ENCODE data around the gene HMGN4. TPM values are rescaled to one million over a fixed set of nuclear protein-coding genes. Genes with fewer than 3 reads are reported as not detected.

HMGN4 gene
- total RNA-seq, 1 experiment from 2014 or later = 73.8 TPM

DNA sequence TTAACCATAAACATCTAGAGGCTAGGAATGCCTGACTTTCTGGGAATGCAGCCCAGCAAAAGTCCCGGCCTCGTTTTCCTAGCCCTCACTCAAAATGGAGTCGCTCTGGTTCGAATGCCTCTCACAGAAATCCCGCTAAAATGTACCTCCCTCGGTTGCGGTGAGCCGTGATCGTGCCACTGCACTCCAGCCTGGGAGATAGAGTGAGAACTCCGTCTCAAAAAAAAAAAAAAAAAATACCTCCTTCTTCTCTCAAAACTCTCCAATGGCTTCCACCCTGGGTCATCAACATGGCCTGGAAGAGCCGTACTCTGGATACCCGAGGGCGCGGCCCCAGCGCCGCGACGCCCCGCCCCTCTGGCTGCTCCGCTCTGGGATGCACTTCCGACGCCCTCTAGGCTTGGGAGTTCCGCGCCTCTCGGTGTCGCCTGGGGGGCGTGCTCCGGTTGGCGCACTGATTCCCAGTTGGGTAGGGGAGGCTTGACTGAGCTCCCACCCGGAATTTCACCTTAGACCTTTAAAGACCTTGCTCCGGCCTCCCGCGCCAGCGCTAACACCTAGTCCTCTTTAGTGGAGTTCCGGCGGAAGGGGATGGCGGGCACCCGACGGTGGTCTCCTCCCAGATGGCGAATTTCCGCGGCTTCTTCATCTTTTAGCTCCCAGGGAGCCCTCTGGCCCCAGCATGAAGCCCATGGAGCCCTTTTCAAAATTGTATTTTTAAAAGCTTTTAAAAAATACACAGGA is 12.3 kb downstream of the HMGN4 start:
- POLR2A ChIA-PET = no interaction called here
- TF ChIP-seq RAD21 (IDR thresholded peaks at IDR 0.05; ENCODE audit: low read depth) = no peak
- no peak for TF ChIP-seq SIN3A (IDR thresholded peaks at IDR 0.05; ENCODE audit: low read depth)
- no peak for TF ChIP-seq EGR1 (IDR thresholded peaks at IDR 0.05; ENCODE audit: low read depth)
- no peak for TF ChIP-seq TCF7L2 (IDR thresholded peaks at IDR 0.05; ENCODE audit: borderline replicate concordance, extremely low read depth, insufficient read depth, insufficient read length)
- TF ChIP-seq YY1 (IDR thresholded peaks at IDR 0.05; ENCODE audit: extremely low read depth, insufficient replicate concordance, low read depth, low read length) = no peak
- no peak for TF ChIP-seq EZH2 (IDR thresholded peaks at IDR 0.05)
- TF ChIP-seq CBX3 (IDR thresholded peaks at IDR 0.05; ENCODE audit: low read depth) = no peak
- no peak for TF ChIP-seq JUND (IDR thresholded peaks at IDR 0.05)
- no peak for TF ChIP-seq CTCF (IDR thresholded peaks at IDR 0.05 in 2 of 3, conservative IDR thresholded peaks at IDR 0.05 in 1 of 3; ENCODE audit: borderline replicate concordance in 1 of 3, insufficient read depth in 1 of 3, low read depth in 2 of 3, low read length in 2 of 3)
- no peak for TF ChIP-seq FOSL1 (IDR thresholded peaks at IDR 0.05; ENCODE audit: low read depth)
- no peak for TF ChIP-seq ZNF274 (IDR thresholded peaks at IDR 0.05; ENCODE audit: low read depth, low read length)
- no peak for TF ChIP-seq SP1 (IDR thresholded peaks at IDR 0.05; ENCODE audit: low read depth)
- no peak for TF ChIP-seq POLR2A (IDR thresholded peaks at IDR 0.05; ENCODE audit: borderline replicate concordance, extremely low read depth, insufficient read depth, insufficient read length)
- TF ChIP-seq, protein P1, sequence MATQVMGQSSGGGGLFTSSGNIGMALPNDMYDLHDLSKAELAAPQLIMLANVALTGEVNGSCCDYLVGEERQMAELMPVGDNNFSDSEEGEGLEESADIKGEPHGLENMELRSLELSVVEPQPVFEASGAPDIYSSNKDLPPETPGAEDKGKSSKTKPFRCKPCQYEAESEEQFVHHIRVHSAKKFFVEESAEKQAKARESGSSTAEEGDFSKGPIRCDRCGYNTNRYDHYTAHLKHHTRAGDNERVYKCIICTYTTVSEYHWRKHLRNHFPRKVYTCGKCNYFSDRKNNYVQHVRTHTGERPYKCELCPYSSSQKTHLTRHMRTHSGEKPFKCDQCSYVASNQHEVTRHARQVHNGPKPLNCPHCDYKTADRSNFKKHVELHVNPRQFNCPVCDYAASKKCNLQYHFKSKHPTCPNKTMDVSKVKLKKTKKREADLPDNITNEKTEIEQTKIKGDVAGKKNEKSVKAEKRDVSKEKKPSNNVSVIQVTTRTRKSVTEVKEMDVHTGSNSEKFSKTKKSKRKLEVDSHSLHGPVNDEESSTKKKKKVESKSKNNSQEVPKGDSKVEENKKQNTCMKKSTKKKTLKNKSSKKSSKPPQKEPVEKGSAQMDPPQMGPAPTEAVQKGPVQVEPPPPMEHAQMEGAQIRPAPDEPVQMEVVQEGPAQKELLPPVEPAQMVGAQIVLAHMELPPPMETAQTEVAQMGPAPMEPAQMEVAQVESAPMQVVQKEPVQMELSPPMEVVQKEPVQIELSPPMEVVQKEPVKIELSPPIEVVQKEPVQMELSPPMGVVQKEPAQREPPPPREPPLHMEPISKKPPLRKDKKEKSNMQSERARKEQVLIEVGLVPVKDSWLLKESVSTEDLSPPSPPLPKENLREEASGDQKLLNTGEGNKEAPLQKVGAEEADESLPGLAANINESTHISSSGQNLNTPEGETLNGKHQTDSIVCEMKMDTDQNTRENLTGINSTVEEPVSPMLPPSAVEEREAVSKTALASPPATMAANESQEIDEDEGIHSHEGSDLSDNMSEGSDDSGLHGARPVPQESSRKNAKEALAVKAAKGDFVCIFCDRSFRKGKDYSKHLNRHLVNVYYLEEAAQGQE (IDR thresholded peaks at IDR 0.05; ENCODE audit: low read depth) = no peak
- no peak for TF ChIP-seq POLR2AphosphoS5 (IDR thresholded peaks at IDR 0.05; ENCODE audit: low read depth, low read length)
- no peak for TF ChIP-seq CEBPB (IDR thresholded peaks at IDR 0.05; ENCODE audit: low read depth)
- no peak for TF ChIP-seq SRF (IDR thresholded peaks at IDR 0.05; ENCODE audit: low read depth)
- H3K36me3 ChIP-seq (ENCODE audit: control insufficient read depth in 1 of 2, insufficient read depth in 2 of 2, low read length in 2 of 2) = peaks cover 6 to 7% of the 10 kb centered on the region in 2 experiments; a peak in 2 of 4 replicates
- H3K4me1 ChIP-seq (ENCODE audit: control insufficient read depth in 1 of 2, insufficient read depth in 2 of 2, low read length in 2 of 2) = peaks cover 11 to 33% of the 10 kb centered on the region in 2 experiments
- no peaks in the 10 kb centered on the region for H3K27me3 ChIP-seq (ENCODE audit: insufficient read depth, low read length)
- H3K9me2 ChIP-seq (ENCODE audit: insufficient read depth) = no peaks in the 10 kb centered on the region
- no peak overlapping the region for H3K27ac ChIP-seq (ENCODE audit: low read depth, low read length)
- H4K20me1 ChIP-seq (ENCODE audit: insufficient read depth) = no peaks in the 10 kb centered on the region
- CTCF ChIA-PET = no interaction called here
- H3K9ac ChIP-seq (ENCODE audit: low read length) = no peak overlapping the region
- no peaks in the 10 kb centered on the region for H3K79me2 ChIP-seq (ENCODE audit: insufficient read depth, low read length)
- intact Hi-C loops (cut with micrococcal nuclease) = loop anchor here (5.0 kb wide), 2 partner anchors 208 to 238 kb away; no protein-coding TSS in a partner anchor
- H3K4me3 ChIP-seq (replicated peaks in 1 of 2; ENCODE audit: low read depth in 1 of 2, low read length in 2 of 2) = no peak overlapping the region
- RAD21 ChIA-PET (ENCODE audit: low non-redundant PET in 1 of 2, low total read pairs in 2 of 2, uncharacterized antibody in 2 of 2, unreplicated experiment in 2 of 2) = no interaction called here
- no peak for ATAC-seq
- BruUV-seq (replicated peaks) = no TSS peak
- H3K4me2 ChIP-seq (ENCODE audit: low read length) = no peak overlapping the region
- no peaks in the 10 kb centered on the region for H3K9me3 ChIP-seq (ENCODE audit: control insufficient read depth in 1 of 2, insufficient read depth in 1 of 2, low read depth in 1 of 2, low read length in 2 of 2)
- H2AFZ ChIP-seq (ENCODE audit: low read depth, low read length, poor library complexity, severe bottlenecking) = no peak overlapping the region
- DNase-seq (ENCODE audit: low read depth, low spot score) = no peak

Data from HCT116 (cell line).